AG10803 (cell line): Measurements from ENCODE around the gene RRP8.
A peak's percentile ranks its signal among the peaks of the same experiment; 100 is the strongest.

Source experiments
- DNase-seq: peaks from one replicate; pipeline ENCODE4 v3.0.0; 2010; ENCODE audit warnings: low read depth
- H3K4me3 ChIP-seq: 2 replicates; pipeline ENCODE4 v1.5.1; 2011; ENCODE audit warnings: mild to moderate bottlenecking, low read length, control low read depth
- TF ChIP-seq, protein P1 (sequence below): conservative IDR thresholded peaks from 2 replicates; pipeline ENCODE4 v1.5.1; 2011; ENCODE audit warnings: mild to moderate bottlenecking, low read length, control low read depth, inconsistent platforms

Gene RRP8

DNA sequence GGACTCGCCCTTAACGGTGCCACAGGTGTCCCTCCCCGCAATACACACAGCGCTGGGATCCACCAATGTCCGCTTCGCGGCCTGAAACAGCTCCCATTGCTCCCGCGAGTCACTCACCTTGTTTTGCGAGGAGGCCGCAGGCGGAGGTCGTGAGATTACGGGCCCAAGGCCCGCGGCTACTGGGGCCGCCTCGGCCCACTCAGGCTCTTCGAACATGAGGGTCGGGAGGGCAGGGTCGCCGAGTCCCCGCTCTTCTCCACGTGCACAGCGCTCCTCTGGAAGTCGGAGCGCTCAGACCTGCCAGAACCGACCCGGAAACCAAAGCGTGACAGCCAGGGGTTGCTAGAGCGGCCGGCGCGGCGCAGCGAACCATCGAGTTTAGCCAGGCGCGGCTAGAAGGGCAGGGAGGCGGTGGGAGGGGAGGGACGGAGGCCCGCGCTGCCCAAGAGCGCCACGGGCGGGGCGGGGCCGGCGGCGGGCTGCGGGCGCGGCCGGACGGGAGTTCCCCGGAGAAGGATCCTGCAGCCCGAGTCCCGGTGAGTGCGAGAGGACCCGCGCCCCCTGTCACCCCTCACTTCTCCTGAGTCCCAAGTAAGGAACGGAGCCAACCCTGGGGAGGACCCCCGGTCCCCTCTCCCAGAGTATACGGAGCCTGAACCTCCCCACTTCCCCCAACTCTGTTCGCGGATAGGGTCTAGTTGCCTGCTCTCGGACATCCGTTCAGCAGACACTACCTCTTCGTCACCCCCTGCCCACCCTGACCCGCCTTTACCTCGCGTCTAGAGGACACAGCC, at the start of gene RRP8, which contains the start of gene ILK:
Gene RRP8 (minus strand): TSS at position 330 of the 794 bp plus-strand sequence. CDS start 114 bp downstream, at position 216.
Gene ILK (plus strand): TSS at position 488 of the 794 bp plus-strand sequence. CDS start 498 bp downstream, outside the sequence.
- DNase-seq, result peak; percentile 87
- peak within 1 kb of the TSS; percentile 99 for H3K4me3 ChIP-seq
- TF ChIP-seq, protein P1, sequence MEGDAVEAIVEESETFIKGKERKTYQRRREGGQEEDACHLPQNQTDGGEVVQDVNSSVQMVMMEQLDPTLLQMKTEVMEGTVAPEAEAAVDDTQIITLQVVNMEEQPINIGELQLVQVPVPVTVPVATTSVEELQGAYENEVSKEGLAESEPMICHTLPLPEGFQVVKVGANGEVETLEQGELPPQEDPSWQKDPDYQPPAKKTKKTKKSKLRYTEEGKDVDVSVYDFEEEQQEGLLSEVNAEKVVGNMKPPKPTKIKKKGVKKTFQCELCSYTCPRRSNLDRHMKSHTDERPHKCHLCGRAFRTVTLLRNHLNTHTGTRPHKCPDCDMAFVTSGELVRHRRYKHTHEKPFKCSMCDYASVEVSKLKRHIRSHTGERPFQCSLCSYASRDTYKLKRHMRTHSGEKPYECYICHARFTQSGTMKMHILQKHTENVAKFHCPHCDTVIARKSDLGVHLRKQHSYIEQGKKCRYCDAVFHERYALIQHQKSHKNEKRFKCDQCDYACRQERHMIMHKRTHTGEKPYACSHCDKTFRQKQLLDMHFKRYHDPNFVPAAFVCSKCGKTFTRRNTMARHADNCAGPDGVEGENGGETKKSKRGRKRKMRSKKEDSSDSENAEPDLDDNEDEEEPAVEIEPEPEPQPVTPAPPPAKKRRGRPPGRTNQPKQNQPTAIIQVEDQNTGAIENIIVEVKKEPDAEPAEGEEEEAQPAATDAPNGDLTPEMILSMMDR, result peak; percentile 18; the same call in 1 of the 2 replicates

DNA sequence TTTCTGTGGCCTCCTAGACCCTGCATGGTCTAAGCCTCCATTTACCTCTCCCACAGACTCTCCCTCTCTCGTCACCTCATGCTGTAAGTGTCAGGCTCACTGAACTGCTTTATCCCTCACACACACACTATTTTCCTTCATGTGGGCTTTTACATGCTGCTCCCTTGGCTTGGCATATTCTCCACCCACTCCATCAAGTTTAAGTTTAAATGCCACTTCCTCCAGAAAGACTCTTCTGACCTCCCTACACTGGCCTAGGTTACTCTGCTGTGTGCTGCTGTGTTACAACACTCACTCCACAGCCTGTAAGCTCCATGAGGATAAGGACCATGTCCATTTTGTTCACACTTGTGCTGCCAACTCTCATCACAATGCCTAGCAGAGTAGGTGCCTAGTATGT, 49.7 kb upstream of the RRP8 start:
- no peak overlapping the region for H3K4me3 ChIP-seq
- TF ChIP-seq, protein P1, result no peak
- DNase-seq, result no peak

DNA sequence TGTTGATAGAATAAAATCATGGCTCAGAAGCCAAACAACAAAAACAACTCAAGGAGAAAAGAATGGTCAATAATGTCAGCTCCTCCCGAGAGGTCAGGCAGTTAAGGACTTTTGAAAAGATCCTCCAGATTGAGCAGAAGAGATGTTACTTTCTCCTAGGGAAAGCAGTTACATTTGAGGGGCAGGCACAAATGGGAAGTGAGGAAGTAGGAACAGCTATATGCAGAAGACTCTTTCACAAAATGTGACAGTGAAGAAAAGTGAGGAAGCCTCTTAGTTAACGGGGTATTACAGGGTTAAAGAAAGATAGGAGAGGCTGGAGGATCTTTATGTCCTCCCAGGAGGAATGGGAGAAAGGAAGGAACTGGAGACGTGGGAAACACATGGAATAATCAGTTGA, 48.8 kb upstream of the RRP8 start:
- no peak overlapping the region for H3K4me3 ChIP-seq
- no peak for DNase-seq
- TF ChIP-seq, protein P1, result no peak

DNA sequence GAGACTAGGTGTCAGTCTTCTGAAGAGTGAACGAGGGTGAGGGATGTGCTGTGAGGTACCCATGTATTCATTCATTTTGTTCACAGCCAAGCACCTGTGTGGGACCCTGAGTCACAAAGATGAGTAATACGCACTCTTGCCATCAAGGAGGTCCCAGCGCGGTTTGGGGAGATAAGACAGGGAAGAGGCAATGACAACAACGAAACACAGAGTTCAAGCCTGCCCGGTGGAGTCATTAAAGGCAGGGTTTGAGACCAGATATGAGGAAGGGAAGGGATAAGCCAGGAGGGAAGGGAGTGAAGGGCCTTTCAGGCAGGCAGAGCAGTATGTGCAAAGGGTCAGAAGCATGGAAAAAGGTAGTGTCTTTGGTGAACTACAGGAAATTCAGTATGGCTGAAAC, 47.6 kb upstream of the RRP8 start:
- TF ChIP-seq, protein P1, result no peak
- no peak for DNase-seq

DNA sequence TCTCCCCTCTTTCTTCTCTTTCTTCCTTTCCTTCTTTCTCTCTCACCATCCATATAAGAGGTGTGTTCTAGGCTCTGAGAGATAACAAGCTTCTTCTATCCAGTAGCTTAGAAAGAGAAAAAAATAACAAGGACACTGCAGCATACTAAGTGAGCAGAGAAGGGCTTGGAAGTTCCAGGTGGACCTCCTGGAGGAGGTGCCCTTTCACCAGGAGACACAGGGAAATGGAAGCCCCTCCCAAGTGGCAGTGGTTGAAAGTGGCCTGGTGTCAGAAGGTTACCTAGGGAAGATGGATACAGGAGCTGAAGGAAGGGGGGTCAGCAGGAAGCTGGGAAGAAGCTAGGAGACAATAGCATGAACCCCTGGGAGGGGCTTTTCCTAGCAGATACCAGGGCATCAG, 46.7 kb upstream of the RRP8 start:
- TF ChIP-seq, protein P1, result no peak
- no peak overlapping the region for H3K4me3 ChIP-seq
- DNase-seq, result no peak

More for the DNA sequence above, 47.6 kb upstream of the RRP8 start:
- no peak overlapping the region for H3K4me3 ChIP-seq

DNA sequence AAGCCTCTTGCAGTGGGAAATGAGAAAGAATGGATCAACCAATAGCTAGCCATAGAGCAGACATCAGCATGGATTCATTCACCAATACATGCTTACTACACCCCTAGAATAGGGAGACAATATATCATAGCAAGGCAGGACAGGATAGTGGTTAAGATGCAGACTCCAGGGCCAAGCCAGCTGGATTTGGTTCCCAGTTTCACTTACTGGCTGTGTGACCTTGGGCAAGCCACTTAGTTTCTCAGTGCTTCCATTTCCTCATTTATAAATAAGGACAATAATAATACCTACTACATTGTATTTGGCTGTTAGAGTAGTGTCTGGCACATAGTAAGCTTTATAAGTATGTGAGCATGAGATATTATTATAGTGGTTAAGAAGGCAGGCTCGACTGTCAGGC, 45.1 kb upstream of the RRP8 start:
- DNase-seq, result no peak
- no peak overlapping the region for H3K4me3 ChIP-seq
- TF ChIP-seq, protein P1, result no peak

DNA sequence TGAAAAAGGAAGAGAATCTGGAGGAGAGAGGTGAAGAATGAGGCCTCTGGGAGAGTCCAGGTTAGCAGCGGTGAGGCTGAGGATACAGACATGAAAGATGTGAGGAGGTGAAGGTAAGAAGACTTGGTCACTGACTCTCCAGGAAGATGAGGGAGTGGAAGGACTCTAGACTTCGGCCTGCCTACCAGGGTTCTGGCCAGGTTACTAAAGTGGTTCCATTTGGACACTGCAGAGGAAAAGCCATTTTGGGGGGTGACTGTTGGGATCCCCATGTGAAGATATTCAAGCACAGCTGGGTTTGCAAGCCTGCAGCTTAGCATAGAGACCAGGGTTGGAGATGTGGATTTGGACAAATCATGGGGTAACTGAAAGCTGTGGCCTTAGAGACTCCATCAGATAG, 44.4 kb upstream of the RRP8 start:
- TF ChIP-seq, protein P1, result no peak
- no peak for DNase-seq
- no peak overlapping the region for H3K4me3 ChIP-seq
